K562 (cell line): ENCODE measurements around the gene NCOA6. TPM values are rescaled to one million over a fixed set of nuclear protein-coding genes. Genes with fewer than 3 reads are reported as not detected.
A peak's percentile ranks its signal among the peaks of the same experiment; 100 is the strongest.

Experiments used
- DACH1 ChIP-seq: fragments of 450-650 bp; IDR thresholded peaks from 2 replicates; pipeline ENCODE4 v1.6.1; 2018; ENCODE audit not compliant: partially characterized antibody
- HMGN3 ChIP-seq: IDR thresholded peaks from 2 replicates; pipeline ENCODE4 v1.6.1; 2011; ENCODE audit warnings: borderline replicate concordance, low read depth, mild to moderate bottlenecking, mixed read lengths, low read length; ENCODE audit not compliant: insufficient read length; ENCODE audit errors: extremely low read depth
- POLR2A ChIP-seq: fragments of 450-650 bp; conservative IDR thresholded peaks from 2 replicates; pipeline ENCODE4 v1.6.1; 2016
- TBP ChIP-seq: optimal IDR thresholded peaks from 2 replicates; pipeline ENCODE3; 2011; ENCODE audit warnings: low read depth, low read length, improper control_type of control experiment
- polyA plus RNA-seq, 8 experiments: library from polyadenylated mRNA; depleted of rRNA in 4 of 8; stranded (reverse) in 5 of 8; unstranded in 3 of 8; fragments of >200 nt; fragmentation: Nextera tagmentation in 2 of 8; fragmentation: Illumina TruSeq in 1 of 8; extraction: Ambion mirVana in 2 of 8; extraction: Trizol in 1 of 8; gene quantifications; 2 replicates each; pipeline versions ENCODE4 v1.2.1 to v1.2.3, GENCODE V29; 2011 to 2014; ENCODE audit warnings: inconsistent platforms in 1 of 8, missing spikeins in 1 of 8
- total RNA-seq, 7 experiments: library from RNA; depleted of rRNA in 6 of 7; stranded (reverse); fragments of >200 nt in 6 of 7; fragmentation: Illumina TruSeq in 2 of 7; extraction: Trizol in 2 of 7; gene quantifications; 2 replicates each; pipeline versions ENCODE4 v1.2.1 to v1.2.3, GENCODE V29; 2011 to 2021; ENCODE audit warnings: low replicate concordance in 1 of 7
- TF ChIP-seq, protein P1 (sequence below): fragments of 250-450 bp; sonication (Bioruptor Pico); IDR thresholded peaks from 2 replicates; pipeline ENCODE4 v1.4.0; 2020
- TF ChIP-seq, protein P2 (sequence below): fragments of 200-600 bp; sonication (generic); IDR thresholded peaks from one replicate; pipeline ENCODE4 v1.6.1; 2012; ENCODE audit warnings: mild to moderate bottlenecking, low read depth, low read length, inconsistent platforms
- TF ChIP-seq, protein P3 (sequence below): sonication (generic); formaldehyde crosslinking; IDR thresholded peaks from 2 replicates; pipeline ENCODE4 v1.8.0; 2022; ENCODE audit warnings: mild to moderate bottlenecking, missing genetic modification reagents

Gene NCOA6
- total and polyA plus RNA-seq, 9 of the 15 experiments (the other 6 are each of a cell fraction or from before 2014, with no cell fraction given) = 6.1 to 25.0 (median 9.5) TPM

DNA sequence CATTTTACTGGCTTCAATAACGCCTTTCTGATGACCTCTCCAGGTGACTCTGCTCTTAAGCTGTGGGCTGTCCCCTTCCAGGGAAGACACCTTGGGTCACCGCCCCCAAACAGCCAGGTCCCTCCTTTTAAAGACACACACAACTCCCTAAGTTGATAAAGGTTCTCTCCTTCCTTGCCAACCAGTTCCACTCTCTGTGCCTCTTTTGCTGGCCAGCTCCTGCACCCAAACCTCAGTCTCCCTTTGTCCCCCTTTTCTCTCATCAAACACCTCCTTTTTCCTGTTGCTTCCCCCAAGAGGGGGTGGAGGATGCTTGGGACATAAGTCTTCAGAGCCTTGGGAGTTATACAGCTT, 1.0 kb downstream of the NCOA6 start (continued):
- TF ChIP-seq HMGN3 (no peak), POLR2A (0 out of 2 replicates have a peak, but pooled peaks have one; percentile 36), DACH1 (no peak), TBP (peak; percentile 66)
- TF ChIP-seq, protein P1, sequence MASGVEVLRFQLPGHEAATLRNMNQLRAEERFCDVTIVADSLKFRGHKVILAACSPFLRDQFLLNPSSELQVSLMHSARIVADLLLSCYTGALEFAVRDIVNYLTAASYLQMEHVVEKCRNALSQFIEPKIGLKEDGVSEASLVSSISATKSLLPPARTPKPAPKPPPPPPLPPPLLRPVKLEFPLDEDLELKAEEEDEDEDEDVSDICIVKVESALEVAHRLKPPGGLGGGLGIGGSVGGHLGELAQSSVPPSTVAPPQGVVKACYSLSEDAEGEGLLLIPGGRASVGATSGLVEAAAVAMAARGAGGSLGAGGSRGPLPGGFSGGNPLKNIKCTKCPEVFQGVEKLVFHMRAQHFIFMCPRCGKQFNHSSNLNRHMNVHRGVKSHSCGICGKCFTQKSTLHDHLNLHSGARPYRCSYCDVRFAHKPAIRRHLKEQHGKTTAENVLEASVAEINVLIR = no peak
- TF ChIP-seq, protein P2, sequence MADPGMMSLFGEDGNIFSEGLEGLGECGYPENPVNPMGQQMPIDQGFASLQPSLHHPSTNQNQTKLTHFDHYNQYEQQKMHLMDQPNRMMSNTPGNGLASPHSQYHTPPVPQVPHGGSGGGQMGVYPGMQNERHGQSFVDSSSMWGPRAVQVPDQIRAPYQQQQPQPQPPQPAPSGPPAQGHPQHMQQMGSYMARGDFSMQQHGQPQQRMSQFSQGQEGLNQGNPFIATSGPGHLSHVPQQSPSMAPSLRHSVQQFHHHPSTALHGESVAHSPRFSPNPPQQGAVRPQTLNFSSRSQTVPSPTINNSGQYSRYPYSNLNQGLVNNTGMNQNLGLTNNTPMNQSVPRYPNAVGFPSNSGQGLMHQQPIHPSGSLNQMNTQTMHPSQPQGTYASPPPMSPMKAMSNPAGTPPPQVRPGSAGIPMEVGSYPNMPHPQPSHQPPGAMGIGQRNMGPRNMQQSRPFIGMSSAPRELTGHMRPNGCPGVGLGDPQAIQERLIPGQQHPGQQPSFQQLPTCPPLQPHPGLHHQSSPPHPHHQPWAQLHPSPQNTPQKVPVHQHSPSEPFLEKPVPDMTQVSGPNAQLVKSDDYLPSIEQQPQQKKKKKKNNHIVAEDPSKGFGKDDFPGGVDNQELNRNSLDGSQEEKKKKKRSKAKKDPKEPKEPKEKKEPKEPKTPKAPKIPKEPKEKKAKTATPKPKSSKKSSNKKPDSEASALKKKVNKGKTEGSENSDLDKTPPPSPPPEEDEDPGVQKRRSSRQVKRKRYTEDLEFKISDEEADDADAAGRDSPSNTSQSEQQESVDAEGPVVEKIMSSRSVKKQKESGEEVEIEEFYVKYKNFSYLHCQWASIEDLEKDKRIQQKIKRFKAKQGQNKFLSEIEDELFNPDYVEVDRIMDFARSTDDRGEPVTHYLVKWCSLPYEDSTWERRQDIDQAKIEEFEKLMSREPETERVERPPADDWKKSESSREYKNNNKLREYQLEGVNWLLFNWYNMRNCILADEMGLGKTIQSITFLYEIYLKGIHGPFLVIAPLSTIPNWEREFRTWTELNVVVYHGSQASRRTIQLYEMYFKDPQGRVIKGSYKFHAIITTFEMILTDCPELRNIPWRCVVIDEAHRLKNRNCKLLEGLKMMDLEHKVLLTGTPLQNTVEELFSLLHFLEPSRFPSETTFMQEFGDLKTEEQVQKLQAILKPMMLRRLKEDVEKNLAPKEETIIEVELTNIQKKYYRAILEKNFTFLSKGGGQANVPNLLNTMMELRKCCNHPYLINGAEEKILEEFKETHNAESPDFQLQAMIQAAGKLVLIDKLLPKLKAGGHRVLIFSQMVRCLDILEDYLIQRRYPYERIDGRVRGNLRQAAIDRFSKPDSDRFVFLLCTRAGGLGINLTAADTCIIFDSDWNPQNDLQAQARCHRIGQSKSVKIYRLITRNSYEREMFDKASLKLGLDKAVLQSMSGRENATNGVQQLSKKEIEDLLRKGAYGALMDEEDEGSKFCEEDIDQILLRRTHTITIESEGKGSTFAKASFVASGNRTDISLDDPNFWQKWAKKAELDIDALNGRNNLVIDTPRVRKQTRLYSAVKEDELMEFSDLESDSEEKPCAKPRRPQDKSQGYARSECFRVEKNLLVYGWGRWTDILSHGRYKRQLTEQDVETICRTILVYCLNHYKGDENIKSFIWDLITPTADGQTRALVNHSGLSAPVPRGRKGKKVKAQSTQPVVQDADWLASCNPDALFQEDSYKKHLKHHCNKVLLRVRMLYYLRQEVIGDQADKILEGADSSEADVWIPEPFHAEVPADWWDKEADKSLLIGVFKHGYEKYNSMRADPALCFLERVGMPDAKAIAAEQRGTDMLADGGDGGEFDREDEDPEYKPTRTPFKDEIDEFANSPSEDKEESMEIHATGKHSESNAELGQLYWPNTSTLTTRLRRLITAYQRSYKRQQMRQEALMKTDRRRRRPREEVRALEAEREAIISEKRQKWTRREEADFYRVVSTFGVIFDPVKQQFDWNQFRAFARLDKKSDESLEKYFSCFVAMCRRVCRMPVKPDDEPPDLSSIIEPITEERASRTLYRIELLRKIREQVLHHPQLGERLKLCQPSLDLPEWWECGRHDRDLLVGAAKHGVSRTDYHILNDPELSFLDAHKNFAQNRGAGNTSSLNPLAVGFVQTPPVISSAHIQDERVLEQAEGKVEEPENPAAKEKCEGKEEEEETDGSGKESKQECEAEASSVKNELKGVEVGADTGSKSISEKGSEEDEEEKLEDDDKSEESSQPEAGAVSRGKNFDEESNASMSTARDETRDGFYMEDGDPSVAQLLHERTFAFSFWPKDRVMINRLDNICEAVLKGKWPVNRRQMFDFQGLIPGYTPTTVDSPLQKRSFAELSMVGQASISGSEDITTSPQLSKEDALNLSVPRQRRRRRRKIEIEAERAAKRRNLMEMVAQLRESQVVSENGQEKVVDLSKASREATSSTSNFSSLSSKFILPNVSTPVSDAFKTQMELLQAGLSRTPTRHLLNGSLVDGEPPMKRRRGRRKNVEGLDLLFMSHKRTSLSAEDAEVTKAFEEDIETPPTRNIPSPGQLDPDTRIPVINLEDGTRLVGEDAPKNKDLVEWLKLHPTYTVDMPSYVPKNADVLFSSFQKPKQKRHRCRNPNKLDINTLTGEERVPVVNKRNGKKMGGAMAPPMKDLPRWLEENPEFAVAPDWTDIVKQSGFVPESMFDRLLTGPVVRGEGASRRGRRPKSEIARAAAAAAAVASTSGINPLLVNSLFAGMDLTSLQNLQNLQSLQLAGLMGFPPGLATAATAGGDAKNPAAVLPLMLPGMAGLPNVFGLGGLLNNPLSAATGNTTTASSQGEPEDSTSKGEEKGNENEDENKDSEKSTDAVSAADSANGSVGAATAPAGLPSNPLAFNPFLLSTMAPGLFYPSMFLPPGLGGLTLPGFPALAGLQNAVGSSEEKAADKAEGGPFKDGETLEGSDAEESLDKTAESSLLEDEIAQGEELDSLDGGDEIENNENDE = no peak
- TF ChIP-seq, protein P3, sequence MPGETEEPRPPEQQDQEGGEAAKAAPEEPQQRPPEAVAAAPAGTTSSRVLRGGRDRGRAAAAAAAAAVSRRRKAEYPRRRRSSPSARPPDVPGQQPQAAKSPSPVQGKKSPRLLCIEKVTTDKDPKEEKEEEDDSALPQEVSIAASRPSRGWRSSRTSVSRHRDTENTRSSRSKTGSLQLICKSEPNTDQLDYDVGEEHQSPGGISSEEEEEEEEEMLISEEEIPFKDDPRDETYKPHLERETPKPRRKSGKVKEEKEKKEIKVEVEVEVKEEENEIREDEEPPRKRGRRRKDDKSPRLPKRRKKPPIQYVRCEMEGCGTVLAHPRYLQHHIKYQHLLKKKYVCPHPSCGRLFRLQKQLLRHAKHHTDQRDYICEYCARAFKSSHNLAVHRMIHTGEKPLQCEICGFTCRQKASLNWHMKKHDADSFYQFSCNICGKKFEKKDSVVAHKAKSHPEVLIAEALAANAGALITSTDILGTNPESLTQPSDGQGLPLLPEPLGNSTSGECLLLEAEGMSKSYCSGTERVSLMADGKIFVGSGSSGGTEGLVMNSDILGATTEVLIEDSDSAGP = peak; percentile 97
- TF ChIP-seq, all 486 proteins: peak for 25
